ENCODE measurements around the gene TRAPPC14. TPM values are rescaled to one million over a fixed set of nuclear protein-coding genes. Genes with fewer than 3 reads are reported as not detected.

Gene TRAPPC14
- total and polyA plus RNA-seq, 9 of the 15 experiments (the other 6 are each of a cell fraction or from before 2014, with no cell fraction given) = 0.42 to 45.9 (median 18.2) TPM

GRCh38 chr7:100170101-100170897 lies 11.8 kb upstream of the TRAPPC14 start (continued):
- no peak for TF ChIP-seq ZNF318 (IDR thresholded peaks at IDR 0.05; ENCODE audit: borderline replicate concordance in 1 of 2, low read depth in 1 of 2)
- peak; percentile 62 for TF ChIP-seq ARID1B (IDR thresholded peaks at IDR 0.05)
- TF ChIP-seq IRF9 (tag; IDR thresholded peaks at IDR 0.05) = no peak
- peak; percentile 40; the same call in 1 of the 2 replicates for TF ChIP-seq TAL1 (IDR thresholded peaks at IDR 0.05)
- TF ChIP-seq PKNOX1 (IDR thresholded peaks at IDR 0.05) = peak; percentile 91
- peak in 1 of 2 experiments; percentile 25; a peak in 1 of 4 replicates for TF ChIP-seq ARNT (IDR thresholded peaks at IDR 0.05)
- no peak for TF ChIP-seq ERF (CRISPR knock-in tag; IDR thresholded peaks at IDR 0.05)
- peak; percentile 47; the same call in 1 of the 2 replicates for TF ChIP-seq MTA1 (IDR thresholded peaks at IDR 0.05; ENCODE audit: borderline replicate concordance)
- peak; percentile 67; the same call in 1 of the 2 replicates for TF ChIP-seq PHB2 (IDR thresholded peaks at IDR 0.05; ENCODE audit: low read depth)
- peak; percentile 30 for TF ChIP-seq BRD9 (IDR thresholded peaks at IDR 0.05; ENCODE audit: low read depth, partially characterized antibody)
- no peak for TF ChIP-seq ZNF316 (IDR thresholded peaks at IDR 0.05)
- TF ChIP-seq HDGF (IDR thresholded peaks at IDR 0.05) = peak; percentile 39; the same call in 1 of the 2 replicates
- TF ChIP-seq DPF2 (IDR thresholded peaks at IDR 0.05) = peak; percentile 47; the same call in 1 of the 2 replicates
